ENCODE results near the gene FBXO3.
"Not testable (repeated sequence)": the region's sequence is repeated elsewhere in the genome, so short reads cannot be mapped to it uniquely, and the experiment has no call there.

FBXO3 gene

GRCh38 chr11:33772300-33772699 is 2.0 kb downstream of the FBXO3 start:
- no peak for DNase-seq

GRCh38 chr11:33770236-33770635 is 4.1 kb downstream of the FBXO3 start:
- no peak for DNase-seq

DNA sequence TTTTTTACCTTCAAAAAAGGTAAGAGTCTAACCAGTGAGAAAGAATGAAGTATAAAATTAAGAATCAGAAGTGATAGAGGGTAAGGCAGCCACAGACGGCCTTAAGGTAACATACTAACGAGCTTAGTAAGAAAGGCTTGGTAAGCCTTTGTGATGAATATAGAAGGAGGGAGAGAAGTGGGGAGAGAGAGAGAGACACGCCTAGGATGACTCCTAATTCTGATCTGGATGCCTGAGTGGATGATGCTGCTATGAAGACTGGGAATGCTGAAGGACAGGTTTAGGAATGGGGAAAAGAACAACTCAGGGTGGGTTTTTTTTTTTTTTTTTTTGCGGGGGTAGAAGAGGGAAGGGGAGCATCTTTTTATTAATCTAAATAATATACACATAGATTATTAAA is 4.8 kb downstream of the FBXO3 start:
- DNase-seq = no peak

DNA sequence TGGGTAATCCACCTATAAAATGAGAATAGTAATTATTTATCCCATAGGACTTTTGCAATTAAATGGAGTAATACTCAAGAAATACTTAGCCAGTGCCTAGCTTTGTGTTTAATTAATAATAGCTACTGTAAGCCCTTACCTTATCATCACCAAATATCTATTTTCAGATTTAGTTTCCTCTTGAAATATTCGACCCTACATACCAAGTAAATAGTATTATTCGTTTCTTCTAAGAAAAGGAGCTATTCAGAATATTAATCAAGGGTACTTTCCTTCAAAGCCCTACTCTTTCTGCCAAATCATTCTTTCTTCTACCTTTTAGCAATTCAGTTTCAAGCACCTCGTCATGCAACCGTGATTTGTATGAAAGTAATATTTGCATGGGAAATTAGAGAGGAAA is 6.7 kb downstream of the FBXO3 start:
- DNase-seq = no peak

DNA sequence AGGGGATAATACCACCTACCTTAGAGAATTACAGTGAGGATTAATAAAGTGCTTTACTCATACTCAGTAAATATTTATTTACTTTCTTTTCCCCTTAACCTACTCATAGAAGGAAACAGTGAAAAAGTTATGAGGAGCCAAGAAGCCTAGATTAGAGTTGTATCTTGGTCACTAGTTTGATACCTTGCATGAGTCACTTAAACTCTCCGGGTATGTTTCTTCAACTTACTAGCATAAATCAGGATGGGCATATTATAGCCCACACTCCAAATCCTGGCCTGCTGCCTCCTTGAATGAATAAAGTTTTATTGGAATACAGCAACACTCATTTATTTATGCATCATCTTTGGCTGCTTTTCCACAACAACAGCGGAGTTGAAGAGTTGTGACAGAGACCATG is 8.2 kb downstream of the FBXO3 start:
- DNase-seq = no peak

- DNase-seq = no peak
Observed at GRCh38 chr11:33761471-33761870, 12.8 kb downstream of the FBXO3 start.

- no peak for DNase-seq
Observed at GRCh38 chr11:33753304-33753967, 20.9 kb downstream of the FBXO3 start.

DNA sequence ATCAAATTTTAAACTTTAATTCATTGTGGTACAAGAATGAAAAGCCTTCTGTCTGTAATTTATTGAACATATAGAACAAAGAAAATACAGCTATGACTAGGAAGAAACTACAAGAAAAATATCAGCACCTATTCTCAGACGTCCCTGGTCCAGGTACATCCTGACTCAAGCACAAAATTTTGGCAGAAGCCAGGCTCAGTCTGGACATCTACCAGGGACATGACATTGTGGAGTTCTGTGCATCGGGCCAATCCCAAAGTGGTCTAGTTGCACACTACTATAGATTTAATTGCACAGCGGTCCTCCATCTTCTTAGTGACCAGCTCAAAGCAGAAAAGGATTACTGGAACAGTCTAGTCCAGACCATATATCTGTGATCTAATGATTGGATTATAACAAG is 22.4 kb downstream of the FBXO3 start:
- DNase-seq = no peak

DNA sequence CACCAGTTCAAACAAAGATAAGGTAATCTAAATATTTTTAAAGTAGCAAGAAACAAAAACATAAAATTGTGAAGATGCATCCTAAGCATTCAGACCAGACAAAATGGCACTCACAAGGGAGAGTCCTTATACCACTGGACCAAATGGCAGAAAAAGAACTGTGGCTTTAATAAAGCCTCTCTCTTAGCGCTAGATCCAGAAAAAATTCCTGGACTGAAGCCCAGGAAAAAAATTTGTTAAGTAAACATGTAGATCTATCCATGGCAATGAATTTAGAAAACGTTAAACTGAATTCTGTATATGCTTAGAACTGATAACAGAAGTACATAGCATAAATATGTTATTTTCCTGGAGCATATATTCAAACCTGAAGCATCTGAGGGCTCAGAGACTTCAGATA is 26.3 kb downstream of the FBXO3 start:
- no peak for DNase-seq

GRCh38 chr11:33743291-33743690 is 31.0 kb downstream of the FBXO3 start:
- DNase-seq = no peak

GRCh38 chr11:33742249-33742851 is 32.0 kb downstream of the FBXO3 start:
- peak in 1 of 2 donors; percentile 28 for DNase-seq

- DNase-seq = no peak
Observed at GRCh38 chr11:33741806-33742205, 32.5 kb downstream of the FBXO3 start.

- no peak for DNase-seq
Observed at GRCh38 chr11:33737362-33737821, 36.9 kb downstream of the FBXO3 start.

GRCh38 chr11:33736148-33736812 is 38.0 kb downstream of the FBXO3 start, which contains the start of gene CD59:
Gene CD59, minus strand, starts transcription at chr11:33736423. Its CDS starts 13,978 bp downstream, at chr11:33722445.
- DNase-seq = peak; percentile 89 to 90

DNA sequence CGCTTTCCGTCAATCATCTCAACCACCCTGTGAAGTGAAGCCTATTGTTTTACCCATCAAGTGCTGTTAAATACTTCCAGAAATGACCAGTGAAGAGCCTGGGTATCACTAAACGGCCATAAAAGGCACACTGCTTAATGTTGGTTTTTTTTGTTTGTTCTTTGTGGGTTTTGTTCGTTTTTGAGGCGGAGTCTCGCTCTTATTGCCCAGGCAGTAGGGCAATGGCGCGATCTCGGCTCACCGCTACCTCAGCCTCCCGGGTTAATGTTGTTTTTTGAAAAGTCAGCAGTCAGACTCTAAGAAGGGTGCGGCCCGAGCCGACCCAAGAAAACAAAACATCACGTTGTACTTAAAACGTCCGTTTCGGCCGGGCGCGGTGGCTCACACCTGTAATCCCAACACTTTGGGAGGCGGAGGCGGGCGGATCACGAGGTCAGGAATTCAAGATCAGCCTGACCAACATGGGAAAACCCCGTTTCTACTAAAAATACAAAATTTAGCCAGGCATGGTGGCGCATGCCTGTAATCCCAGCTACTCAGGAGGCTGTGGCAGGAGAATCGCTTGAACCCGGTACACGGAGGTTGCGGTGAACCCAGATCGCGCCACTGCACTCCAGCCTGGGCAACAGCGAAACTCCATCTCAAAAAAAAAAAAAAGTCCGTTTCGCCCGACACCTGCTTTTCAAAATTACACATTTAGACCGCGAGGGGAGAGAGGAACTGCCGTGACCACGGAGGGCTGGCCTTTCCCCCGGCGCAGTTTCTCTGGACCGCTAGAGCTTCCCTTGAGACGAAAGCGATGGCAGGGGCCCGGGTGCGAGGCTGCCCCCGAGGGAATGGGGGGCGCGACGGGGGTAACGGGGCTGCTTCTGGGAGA is 38.8 kb downstream of the FBXO3 start:
- peak; percentile 50 to 53 for DNase-seq

- no peak for DNase-seq
Observed at GRCh38 chr11:33734441-33735270, 39.7 kb downstream of the FBXO3 start.

GRCh38 chr11:33733980-33734379 is 40.3 kb downstream of the FBXO3 start:
- DNase-seq = no peak

DNA sequence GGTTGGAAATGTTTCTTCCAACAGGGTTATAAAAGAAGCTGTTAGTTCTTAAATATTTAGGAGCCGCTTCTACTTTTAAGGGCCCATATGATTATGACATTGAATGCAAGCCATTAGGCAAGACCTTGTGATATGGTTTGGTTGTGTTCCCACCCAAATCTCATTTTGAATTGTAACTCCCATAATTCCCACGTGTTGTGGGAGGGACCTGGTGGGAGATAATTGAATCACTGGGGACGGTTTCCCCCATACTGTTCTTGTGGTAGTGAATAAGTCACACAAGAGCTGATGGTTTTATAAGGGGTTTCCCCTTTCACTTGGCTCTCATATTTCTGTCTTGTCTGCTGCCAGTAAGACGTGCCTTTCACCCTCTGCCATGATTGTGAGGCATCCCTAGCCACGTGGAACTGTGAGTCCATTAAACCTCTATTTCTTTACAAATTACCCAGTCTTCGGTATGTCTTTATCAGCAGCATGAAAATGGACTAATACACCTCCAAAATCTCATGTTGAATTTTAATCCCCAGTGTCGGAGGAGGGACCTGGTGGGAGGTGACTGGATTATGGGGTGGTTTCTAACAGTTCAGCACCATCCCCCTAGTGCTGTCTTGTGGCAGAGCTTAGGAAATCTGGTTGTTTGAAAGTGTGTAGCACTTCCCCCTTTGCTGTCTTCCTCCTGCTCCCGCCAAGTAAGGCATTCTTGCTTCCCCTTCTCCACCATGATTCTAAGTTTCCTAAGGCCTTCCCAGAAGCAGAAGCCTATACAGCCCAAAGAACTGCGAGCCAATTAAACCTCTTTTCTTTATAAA is 42.4 kb downstream of the FBXO3 start:
- DNase-seq = peak in 1 of 2 donors; percentile 14

DNA sequence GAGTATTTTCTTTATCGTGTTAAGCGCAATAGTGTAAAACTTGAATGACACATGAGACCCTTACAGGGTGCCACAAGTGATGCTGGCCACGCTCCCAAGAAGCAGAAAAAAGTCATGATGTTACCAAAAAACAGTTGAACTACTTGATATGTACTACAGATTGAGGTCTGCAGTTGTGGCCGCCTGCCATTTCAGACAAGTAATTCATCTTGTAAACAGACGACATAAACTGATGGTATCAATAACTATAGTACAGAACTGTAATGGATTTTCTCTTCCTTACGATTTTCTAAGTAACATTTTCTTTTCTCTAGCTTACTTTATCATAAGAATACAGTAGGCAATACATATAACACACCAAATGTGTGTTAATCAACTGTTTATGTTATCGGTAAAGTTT is 43.6 kb downstream of the FBXO3 start:
- DNase-seq = no peak

GRCh38 chr11:33729072-33729664 is 45.2 kb downstream of the FBXO3 start:
- DNase-seq = not testable (repeated sequence)

- DNase-seq = not testable (repeated sequence)
Observed at GRCh38 chr11:33727539-33727938, 46.8 kb downstream of the FBXO3 start.

Measured in CD4-positive, alpha-beta T cell treated with Interleukin-1 beta for 1 hour (primary cell).